ENCODE results near the gene RAB6B.
A peak's percentile ranks its signal among the peaks of the same experiment; 100 is the strongest.

Gene RAB6B

GRCh38 chr3:133862161-133862560 is 33.5 kb downstream of the RAB6B start:
- TF ChIP-seq CTCF (conservative IDR thresholded peaks at IDR 0.05; ENCODE audit: low read length): no peak
- no peak overlapping the region for H3K4me3 ChIP-seq (ENCODE audit: low read length)
- no peak for DNase-seq (ENCODE audit: low read depth)

GRCh38 chr3:133860519-133860918 is 35.2 kb downstream of the RAB6B start:
- no peak for TF ChIP-seq CTCF (conservative IDR thresholded peaks at IDR 0.05; ENCODE audit: low read length)
- no peak overlapping the region for H3K4me3 ChIP-seq (ENCODE audit: low read length)
- DNase-seq (ENCODE audit: low read depth): no peak

GRCh38 chr3:133859381-133860234 is 36.1 kb downstream of the RAB6B start:
- no peak for TF ChIP-seq CTCF (conservative IDR thresholded peaks at IDR 0.05; ENCODE audit: low read length)
- H3K4me3 ChIP-seq (ENCODE audit: low read length): no peak overlapping the region
- DNase-seq (ENCODE audit: low read depth): no peak

GRCh38 chr3:133857767-133858166 is 37.9 kb downstream of the RAB6B start:
- TF ChIP-seq CTCF (conservative IDR thresholded peaks at IDR 0.05; ENCODE audit: low read length): no peak
- H3K4me3 ChIP-seq (ENCODE audit: low read length): no peak overlapping the region
- DNase-seq (ENCODE audit: low read depth): no peak

GRCh38 chr3:133856316-133856715 is 39.4 kb downstream of the RAB6B start:
- no peak for TF ChIP-seq CTCF (conservative IDR thresholded peaks at IDR 0.05; ENCODE audit: low read length)
- no peak for DNase-seq (ENCODE audit: low read depth)
- no peak overlapping the region for H3K4me3 ChIP-seq (ENCODE audit: low read length)

GRCh38 chr3:133855772-133856171 is 39.9 kb downstream of the RAB6B start:
- H3K4me3 ChIP-seq (ENCODE audit: low read length): no peak overlapping the region
- TF ChIP-seq CTCF (conservative IDR thresholded peaks at IDR 0.05; ENCODE audit: low read length): no peak
- DNase-seq (ENCODE audit: low read depth): peak; percentile 3

GRCh38 chr3:133855002-133855370 is 40.7 kb downstream of the RAB6B start:
- TF ChIP-seq CTCF (conservative IDR thresholded peaks at IDR 0.05; ENCODE audit: low read length): no peak
- no peak for DNase-seq (ENCODE audit: low read depth)
- no peak overlapping the region for H3K4me3 ChIP-seq (ENCODE audit: low read length)

All from AG10803 (cell line).